ENCODE results near the gene AFAP1. TPM values are rescaled to one million over a fixed set of nuclear protein-coding genes. Genes with fewer than 3 reads are reported as not detected.
A peak's percentile ranks its signal among the peaks of the same experiment; 100 is the strongest.

The AFAP1 gene
- total and polyA plus RNA-seq, 2 experiments from 2014 or later = 10.5 to 31.9 TPM

GRCh38 chr4:7973545-7973981 is 33.9 kb upstream of the AFAP1 start:
- Histone ChIP-seq H3K4me1 (ENCODE audit: low read depth) (peaks cover 18% of the 10 kb centered on the region), H3K9me3 (ENCODE audit: low read depth) (no peaks in the 10 kb centered on the region), H3K36me3 (no peaks in the 10 kb centered on the region), H3K27me3 (no peaks in the 10 kb centered on the region), H3K4me3 (no peak overlapping the region), H3K27ac (no peak overlapping the region)
- TF ChIP-seq CTCF (IDR thresholded peaks at IDR 0.05; ENCODE audit: low read depth, low read length) = no peak
- peak in 1 of 2 donors; percentile 52 for DNase-seq (ENCODE audit: low read depth in 1 of 2, low spot score in 1 of 2)

DNA sequence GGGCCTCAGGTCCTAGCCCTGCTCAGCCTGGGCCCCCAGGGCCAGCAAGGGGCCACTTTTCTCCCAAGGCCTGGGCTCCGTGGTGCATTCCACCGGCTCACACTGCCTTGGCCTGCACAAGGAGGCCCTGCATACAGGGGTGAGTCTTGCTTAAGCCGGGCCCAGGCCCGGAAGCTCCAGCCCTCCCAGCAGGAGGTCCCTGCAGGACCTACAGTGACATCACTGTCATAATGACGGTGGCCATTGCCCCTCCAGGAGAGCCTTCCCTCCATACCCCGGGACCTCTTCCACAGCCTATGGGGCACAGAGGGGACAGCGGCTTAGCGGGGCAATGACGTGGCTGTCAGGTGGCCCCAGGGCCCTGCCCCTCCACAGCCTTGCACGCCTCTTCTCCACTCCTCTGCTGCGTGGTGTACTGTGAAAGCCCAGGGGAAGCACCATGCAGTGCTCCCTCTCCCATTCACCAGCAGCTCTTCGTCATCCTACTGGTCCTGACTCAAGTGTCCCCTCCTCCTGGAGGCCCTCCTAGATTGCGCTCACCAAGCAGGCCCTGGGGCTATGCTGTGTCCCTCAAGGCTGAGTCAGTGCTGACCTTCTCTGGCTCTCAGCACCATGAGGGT is 32.3 kb upstream of the AFAP1 start:
- Histone ChIP-seq H3K4me1 (ENCODE audit: low read depth) (peaks cover 18% of the 10 kb centered on the region), H3K9me3 (ENCODE audit: low read depth) (no peaks in the 10 kb centered on the region), H3K36me3 (no peaks in the 10 kb centered on the region), H3K27ac (no peak overlapping the region), H3K4me3 (no peak overlapping the region), H3K27me3 (no peaks in the 10 kb centered on the region)
- TF ChIP-seq CTCF (IDR thresholded peaks at IDR 0.05; ENCODE audit: low read depth, low read length) = no peak
- no peak for DNase-seq (ENCODE audit: low read depth in 1 of 2, low spot score in 1 of 2)

GRCh38 chr4:7971159-7971631 is 31.5 kb upstream of the AFAP1 start:
- no peak for DNase-seq (ENCODE audit: low read depth in 1 of 2, low spot score in 1 of 2)
- no peak for TF ChIP-seq CTCF (IDR thresholded peaks at IDR 0.05; ENCODE audit: low read depth, low read length)
- no peaks in the 10 kb centered on the region for H3K36me3 ChIP-seq
- H3K9me3 ChIP-seq (ENCODE audit: low read depth) = no peaks in the 10 kb centered on the region
- no peak overlapping the region for H3K27ac ChIP-seq
- no peak overlapping the region for H3K4me3 ChIP-seq
- peaks cover 18% of the 10 kb centered on the region for H3K4me1 ChIP-seq (ENCODE audit: low read depth)
- H3K27me3 ChIP-seq = no peaks in the 10 kb centered on the region

DNA sequence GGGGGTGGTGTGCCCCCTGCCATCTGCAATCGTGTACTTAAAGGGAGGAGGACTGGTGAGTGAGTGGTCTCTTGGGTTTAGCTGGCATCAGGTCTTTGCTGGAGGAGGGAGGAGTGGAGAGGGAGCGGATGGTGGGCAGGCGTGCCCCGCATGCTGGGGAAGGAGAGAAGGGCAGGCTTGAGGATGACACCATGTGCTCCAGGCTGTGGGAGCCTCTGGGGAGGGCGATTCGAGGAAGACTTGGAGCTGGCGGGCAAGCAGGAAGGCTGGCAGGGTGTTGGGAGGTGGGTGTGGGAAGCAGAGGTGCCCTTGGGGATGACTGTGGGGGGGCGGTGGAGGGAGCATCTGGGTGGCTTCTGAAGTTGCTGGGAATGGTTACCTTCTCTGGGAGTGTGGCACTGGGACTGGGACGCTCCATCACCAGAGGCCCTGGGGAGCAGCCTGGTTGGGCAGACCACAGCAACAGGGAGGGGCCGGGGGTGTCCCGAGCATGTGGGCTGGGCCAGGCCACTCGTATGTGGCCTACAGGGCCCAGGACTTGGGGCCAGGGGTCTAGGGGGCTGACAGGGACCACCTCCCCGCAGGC is 30.8 kb upstream of the AFAP1 start:
- no peak for TF ChIP-seq CTCF (IDR thresholded peaks at IDR 0.05; ENCODE audit: low read depth, low read length)
- Histone ChIP-seq H3K9me3 (ENCODE audit: low read depth) (no peaks in the 10 kb centered on the region), H3K27me3 (no peaks in the 10 kb centered on the region), H3K4me1 (ENCODE audit: low read depth) (peaks cover 18% of the 10 kb centered on the region), H3K4me3 (no peak overlapping the region), H3K27ac (peak overlapping the region; percentile 78), H3K36me3 (no peaks in the 10 kb centered on the region)
- no peak for DNase-seq (ENCODE audit: low read depth in 1 of 2, low spot score in 1 of 2)

DNA sequence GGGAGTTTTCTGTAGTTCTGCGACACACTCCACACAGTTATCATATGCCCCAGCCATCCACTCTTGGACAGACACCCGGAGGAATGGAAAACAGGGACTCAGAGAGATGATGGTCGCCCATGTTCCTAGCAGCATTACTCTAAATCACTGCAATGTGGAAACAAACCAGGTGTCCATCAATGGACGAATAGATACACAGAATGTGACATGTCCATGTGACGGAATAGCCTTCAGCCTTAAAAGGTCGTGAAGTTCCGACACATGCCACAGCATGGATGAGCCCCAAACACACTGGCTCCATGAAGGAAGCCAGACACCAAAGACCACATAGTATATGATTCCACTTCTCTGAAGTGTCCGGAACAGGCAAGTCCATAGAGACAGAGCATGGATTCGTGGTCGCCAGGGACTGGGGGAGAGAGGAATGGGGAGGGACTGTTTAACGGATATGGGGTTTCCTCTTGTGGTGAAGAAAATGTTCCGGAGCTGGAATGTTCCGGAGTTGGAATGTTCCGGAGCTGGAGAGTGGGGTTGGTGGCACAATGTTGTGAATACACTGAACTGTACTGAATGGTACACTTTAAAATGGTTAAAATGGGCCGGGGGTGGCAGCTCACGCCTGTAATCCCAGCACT is 28.7 kb upstream of the AFAP1 start:
- Histone ChIP-seq H3K4me1 (ENCODE audit: low read depth) (peaks cover 18% of the 10 kb centered on the region), H3K9me3 (ENCODE audit: low read depth) (no peaks in the 10 kb centered on the region), H3K36me3 (no peaks in the 10 kb centered on the region), H3K27ac (no peak overlapping the region), H3K27me3 (no peaks in the 10 kb centered on the region), H3K4me3 (no peak overlapping the region)
- DNase-seq (ENCODE audit: low read depth in 1 of 2, low spot score in 1 of 2) = peak in 1 of 2 donors; percentile 89
- TF ChIP-seq CTCF (IDR thresholded peaks at IDR 0.05; ENCODE audit: low read depth, low read length) = no peak

All from cardiac muscle cell (in vitro differentiated cells and primary cell).